Smooth muscle cell (in vitro differentiated cells): ENCODE results near the gene REXO4. TPM values are rescaled to one million over a fixed set of nuclear protein-coding genes. Genes with fewer than 3 reads are reported as not detected.

ENCODE experiments used
- DNase-seq: peaks from one replicate; lab custom pipeline; 2025; ENCODE audit not compliant: unreplicated experiment; lab: John Stamatoyannopoulos, UW
- H2AFZ ChIP-seq: fragments of 200-600 bp; sonication (generic); 2 replicates; pipeline ENCODE4 v1.6.0; 2016; ENCODE audit warnings: antibody characterized with exemption, low read depth, mild to moderate bottlenecking
- H3F3A ChIP-seq: fragments of 200-600 bp; sonication (generic); 2 replicates; pipeline ENCODE4 v1.6.0; 2017; ENCODE audit warnings: antibody characterized with exemption, low read depth
- H3K27ac ChIP-seq: fragments of 200-600 bp; sonication (generic); 2 replicates; pipeline ENCODE4 v1.5.1; 2016; ENCODE audit warnings: low read depth, mild to moderate bottlenecking
- H3K27me3 ChIP-seq: fragments of 200-600 bp; sonication (generic); 2 replicates; pipeline ENCODE4 v1.6.1; 2016; ENCODE audit warnings: low read depth, mild to moderate bottlenecking
- H3K36me3 ChIP-seq: fragments of 200-600 bp; sonication (generic); 2 replicates; pipeline ENCODE4 v1.5.1; 2016; ENCODE audit warnings: low read depth
- H3K4me1 ChIP-seq: fragments of 200-600 bp; sonication (generic); 2 replicates; pipeline ENCODE4 v1.5.1; 2016; ENCODE audit warnings: low read depth
- H3K4me2 ChIP-seq: fragments of 200-600 bp; sonication (generic); 2 replicates; pipeline ENCODE4 v1.6.0; 2016; ENCODE audit warnings: mild to moderate bottlenecking
- H3K4me3 ChIP-seq: fragments of 200-600 bp; sonication (generic); 2 replicates; pipeline ENCODE4 v1.5.1; 2016; ENCODE audit warnings: mild to moderate bottlenecking
- H3K79me2 ChIP-seq: fragments of 200-600 bp; sonication (generic); 2 replicates; pipeline ENCODE4 v1.6.0; 2016; ENCODE audit warnings: low read depth, mild to moderate bottlenecking
- H3K9ac ChIP-seq: fragments of 200-600 bp; sonication (generic); 2 replicates; pipeline ENCODE4 v1.6.0; 2016; ENCODE audit warnings: low read depth
- H3K9me3 ChIP-seq: fragments of 200-600 bp; sonication (generic); replicated peaks from 2 replicates; pipeline ENCODE4 v1.5.1; 2016; ENCODE audit warnings: low read depth
- H4K20me1 ChIP-seq: fragments of 200-600 bp; sonication (generic); 2 replicates; pipeline ENCODE4 v1.6.0; 2016; ENCODE audit warnings: low read depth
- WGBS: methylation state at CpG from one replicate; pipeline ENCODE4 v1.1.7; 2016; ENCODE audit warnings: low lambda C conversion rate; 5-methylcytosine and 5-hydroxymethylcytosine counted together
- polyA plus RNA-seq: library from polyadenylated mRNA; unstranded; fragments of >200 nt; fragmentation: Nextera tagmentation; extraction: Ambion mirVana; gene quantifications from 2 replicates; pipeline ENCODE4 v1.2.1, GENCODE V29; 2016
- total RNA-seq: library from RNA; depleted of rRNA; stranded (reverse); fragments of >200 nt; gene quantifications from 2 replicates; pipeline ENCODE4 v1.2.3, GENCODE V29; 2014
- TF ChIP-seq, protein P1 (sequence below): fragments of 200-600 bp; sonication (generic); IDR thresholded peaks from 2 replicates; pipeline ENCODE4 v1.5.1; 2017; ENCODE audit warnings: borderline replicate concordance, mild to moderate bottlenecking, antibody characterized with exemption; ENCODE audit not compliant: insufficient read depth, poor library complexity, severe bottlenecking

Gene REXO4
- total and polyA plus RNA-seq, 2 experiments from 2014 or later, result 11.5 to 18.5 TPM

DNA sequence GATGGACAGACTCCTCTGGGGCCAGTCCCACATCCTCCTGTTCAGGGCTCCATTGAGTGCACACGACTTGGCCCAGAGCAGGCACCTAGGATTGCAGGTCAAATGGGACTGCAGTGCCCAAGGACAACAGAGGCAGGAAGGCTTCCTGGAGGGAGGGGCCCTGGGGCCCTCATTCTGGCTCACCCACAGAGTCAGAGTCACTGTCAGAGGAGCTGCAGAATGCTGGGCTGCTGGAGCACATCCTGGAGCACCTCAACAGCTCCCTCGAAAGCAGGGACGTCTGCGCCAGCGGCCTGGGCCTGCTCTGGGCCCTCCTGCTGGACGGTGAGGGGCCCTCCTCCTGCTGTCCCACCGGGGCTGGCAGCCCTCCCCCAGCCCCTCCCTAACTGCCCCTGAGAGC, 15.1 kb downstream of the REXO4 start:
- Histone ChIP-seq H3K4me2 (no peak overlapping the region), H3K79me2 (no peaks in the 10 kb centered on the region), H3K4me3 (no peak overlapping the region), H3K27me3 (no peaks in the 10 kb centered on the region), H3K9ac (no peak overlapping the region), H2AFZ (no peak overlapping the region), H3K36me3 (no peaks in the 10 kb centered on the region), H4K20me1 (peaks cover 10% of the 10 kb centered on the region), H3K4me1 (no peaks in the 10 kb centered on the region), H3K9me3 (no peaks in the 10 kb centered on the region), H3F3A (no peaks in the 10 kb centered on the region), H3K27ac (no peak overlapping the region)
- WGBS, result 88% methylated on average over 7 of the region's 7 CpGs
- DNase-seq, result no peak
- TF ChIP-seq, protein P1, sequence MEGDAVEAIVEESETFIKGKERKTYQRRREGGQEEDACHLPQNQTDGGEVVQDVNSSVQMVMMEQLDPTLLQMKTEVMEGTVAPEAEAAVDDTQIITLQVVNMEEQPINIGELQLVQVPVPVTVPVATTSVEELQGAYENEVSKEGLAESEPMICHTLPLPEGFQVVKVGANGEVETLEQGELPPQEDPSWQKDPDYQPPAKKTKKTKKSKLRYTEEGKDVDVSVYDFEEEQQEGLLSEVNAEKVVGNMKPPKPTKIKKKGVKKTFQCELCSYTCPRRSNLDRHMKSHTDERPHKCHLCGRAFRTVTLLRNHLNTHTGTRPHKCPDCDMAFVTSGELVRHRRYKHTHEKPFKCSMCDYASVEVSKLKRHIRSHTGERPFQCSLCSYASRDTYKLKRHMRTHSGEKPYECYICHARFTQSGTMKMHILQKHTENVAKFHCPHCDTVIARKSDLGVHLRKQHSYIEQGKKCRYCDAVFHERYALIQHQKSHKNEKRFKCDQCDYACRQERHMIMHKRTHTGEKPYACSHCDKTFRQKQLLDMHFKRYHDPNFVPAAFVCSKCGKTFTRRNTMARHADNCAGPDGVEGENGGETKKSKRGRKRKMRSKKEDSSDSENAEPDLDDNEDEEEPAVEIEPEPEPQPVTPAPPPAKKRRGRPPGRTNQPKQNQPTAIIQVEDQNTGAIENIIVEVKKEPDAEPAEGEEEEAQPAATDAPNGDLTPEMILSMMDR, result no peak

DNA sequence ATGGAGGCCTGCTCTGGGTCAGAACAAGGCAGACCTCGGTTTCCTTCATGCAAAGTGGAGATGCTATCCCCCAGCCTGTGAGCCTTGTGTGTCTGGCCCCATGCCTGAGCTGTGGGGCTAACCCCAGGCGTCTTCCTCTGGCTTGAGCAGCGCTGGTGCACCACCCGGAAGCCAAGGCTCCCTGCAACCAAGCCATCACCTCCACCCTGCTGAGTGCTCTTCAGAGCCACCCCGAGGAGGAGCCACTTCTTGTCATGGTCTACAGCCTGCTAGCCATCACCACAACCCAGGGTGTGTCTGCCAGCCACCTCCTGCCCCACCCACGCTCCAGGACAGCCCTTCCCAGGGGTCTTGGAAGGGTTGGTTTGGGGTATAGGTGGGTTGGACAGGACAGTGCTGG, 16.2 kb downstream of the REXO4 start:
- Histone ChIP-seq H3K4me2 (no peak overlapping the region), H3K27me3 (no peaks in the 10 kb centered on the region), H3K79me2 (no peaks in the 10 kb centered on the region), H3F3A (no peaks in the 10 kb centered on the region), H3K36me3 (no peaks in the 10 kb centered on the region), H3K9ac (no peak overlapping the region), H3K4me1 (no peaks in the 10 kb centered on the region), H3K4me3 (no peak overlapping the region), H2AFZ (no peak overlapping the region), H4K20me1 (peaks cover 10% of the 10 kb centered on the region), H3K27ac (no peak overlapping the region), H3K9me3 (no peaks in the 10 kb centered on the region)
- TF ChIP-seq, protein P1, result no peak
- DNase-seq, result no peak
- 94% methylated on average over 6 of the region's 6 CpGs for WGBS

DNA sequence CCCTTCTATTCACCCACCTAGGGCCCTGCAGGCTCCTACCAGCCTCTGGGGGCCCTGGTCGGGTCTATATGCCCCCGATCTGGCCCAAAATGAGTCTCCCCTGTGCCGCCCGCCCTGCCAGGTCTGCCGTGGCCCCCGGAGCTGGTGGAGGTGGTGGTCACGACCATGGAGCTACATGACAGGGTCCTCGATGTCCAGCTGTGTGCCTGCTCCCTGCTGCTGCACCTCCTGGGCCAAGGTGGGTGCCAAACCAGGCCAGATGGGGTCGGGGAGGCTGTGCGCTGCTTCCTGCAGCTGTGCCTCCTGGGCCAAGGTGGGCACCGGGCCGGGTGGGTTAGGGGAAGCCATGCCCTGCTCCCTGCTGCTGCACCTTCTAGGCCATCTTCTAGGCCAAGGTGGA, 17.5 kb downstream of the REXO4 start:
- Histone ChIP-seq H3F3A (no peaks in the 10 kb centered on the region), H2AFZ (no peak overlapping the region), H3K4me1 (no peaks in the 10 kb centered on the region), H3K4me2 (no peak overlapping the region), H3K9ac (no peak overlapping the region), H3K4me3 (no peak overlapping the region), H3K27ac (no peak overlapping the region), H4K20me1 (peaks cover 10% of the 10 kb centered on the region), H3K36me3 (no peaks in the 10 kb centered on the region), H3K9me3 (no peaks in the 10 kb centered on the region), H3K79me2 (no peaks in the 10 kb centered on the region), H3K27me3 (no peaks in the 10 kb centered on the region)
- DNase-seq, result no peak
- 95% methylated on average over 12 of the region's 12 CpGs for WGBS
- TF ChIP-seq, protein P1, result no peak

DNA sequence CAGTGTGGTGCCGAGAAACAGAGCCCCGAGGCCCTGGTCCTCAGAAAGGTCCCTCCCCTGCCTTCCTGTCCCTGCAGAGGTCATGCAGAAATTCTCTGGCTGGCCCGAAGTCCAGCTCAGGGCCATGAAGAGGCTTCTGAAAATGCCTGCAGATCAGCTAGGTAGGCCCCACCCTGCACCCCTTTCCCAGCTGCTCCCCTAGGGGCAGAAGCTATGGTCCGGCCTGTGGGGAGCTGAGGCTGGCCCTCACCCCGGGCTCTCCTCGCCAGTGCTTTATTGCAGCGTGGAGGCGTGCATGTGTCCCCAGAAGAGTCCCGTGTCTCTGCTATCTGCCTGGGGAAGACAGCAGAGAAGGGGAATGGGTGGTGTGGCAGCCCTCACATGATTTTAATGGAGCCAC, 19.9 kb downstream of the REXO4 start:
- Histone ChIP-seq H3F3A (no peaks in the 10 kb centered on the region), H3K27ac (no peak overlapping the region), H3K36me3 (no peaks in the 10 kb centered on the region), H2AFZ (no peak overlapping the region), H3K4me2 (no peak overlapping the region), H3K79me2 (no peaks in the 10 kb centered on the region), H3K27me3 (no peaks in the 10 kb centered on the region), H3K4me3 (no peak overlapping the region), H3K4me1 (no peaks in the 10 kb centered on the region), H4K20me1 (no peaks in the 10 kb centered on the region), H3K9me3 (no peaks in the 10 kb centered on the region), H3K9ac (no peak overlapping the region)
- 92% methylated on average over 9 of the region's 9 CpGs for WGBS
- no peak for DNase-seq
- TF ChIP-seq, protein P1, result no peak
